H9 (cell line): ENCODE results near the gene MAP3K12. TPM values are rescaled to one million over a fixed set of nuclear protein-coding genes. Genes with fewer than 3 reads are reported as not detected.

Source experiments
- DNase-seq: peaks from one replicate; pipeline ENCODE4 v3.0.0-alpha.2; 2017
- H2AFZ ChIP-seq: one replicate; pipeline ENCODE4 v1.6.1; 2013; ENCODE audit warnings: mild to moderate bottlenecking, low read length, control low read depth, moderate library complexity
- H2AK5ac ChIP-seq: 2 replicates; pipeline ENCODE4 v1.6.1; 2013; ENCODE audit warnings: low read length, control low read depth, mixed read lengths; ENCODE audit not compliant: insufficient read length
- H2BK120ac ChIP-seq: one replicate; pipeline ENCODE4 v1.6.1; 2013; ENCODE audit warnings: low read depth, mild to moderate bottlenecking, low read length, control low read depth, inconsistent platforms; ENCODE audit not compliant: poor library complexity, severe bottlenecking
- H2BK12ac ChIP-seq: 2 replicates; pipeline ENCODE4 v1.6.1; 2013; ENCODE audit warnings: low read length, control low read depth, mixed read lengths, low read depth; ENCODE audit not compliant: insufficient read length
- H2BK15ac ChIP-seq: 2 replicates; pipeline ENCODE4 v1.6.1; 2013; ENCODE audit warnings: low read depth, low read length, control low read depth
- H2BK20ac ChIP-seq: one replicate; pipeline ENCODE4 v1.6.1; 2013; ENCODE audit warnings: low read depth, mild to moderate bottlenecking, low read length, control low read depth, inconsistent platforms; ENCODE audit not compliant: poor library complexity, severe bottlenecking
- H2BK5ac ChIP-seq: 2 replicates; pipeline ENCODE4 v1.6.1; 2013; ENCODE audit warnings: low read length, control low read depth, mixed read lengths; ENCODE audit not compliant: insufficient read length
- H3K14ac ChIP-seq: 2 replicates; pipeline ENCODE4 v1.6.1; 2013; ENCODE audit warnings: low read length, control low read depth; ENCODE audit not compliant: insufficient read depth
- H3K18ac ChIP-seq: 2 replicates; pipeline ENCODE4 v1.6.1; 2013; ENCODE audit warnings: low read depth, mild to moderate bottlenecking, mixed read lengths, low read length, control low read depth; ENCODE audit not compliant: insufficient read length
- H3K23ac ChIP-seq: 2 replicates; pipeline ENCODE4 v1.6.1; 2013; ENCODE audit warnings: low read length, control low read depth, mixed read lengths, low read depth; ENCODE audit not compliant: insufficient read length
- H3K23me2 ChIP-seq: 2 replicates; pipeline ENCODE4 v1.6.1; 2013; ENCODE audit warnings: low read depth, mild to moderate bottlenecking, mixed read lengths, low read length, control low read depth; ENCODE audit not compliant: insufficient read length, poor library complexity, severe bottlenecking
- H3K27ac ChIP-seq: 2 replicates; pipeline ENCODE4 v1.5.1; 2013; ENCODE audit warnings: low read length, control low read depth, mixed read lengths, low read depth; ENCODE audit not compliant: insufficient read length
- H3K27me3 ChIP-seq: 2 replicates; pipeline ENCODE4 v1.6.1; 2013; ENCODE audit warnings: low read length, control low read depth, inconsistent platforms; ENCODE audit not compliant: insufficient read depth
- H3K4ac ChIP-seq: 2 replicates; pipeline ENCODE4 v1.6.1; 2013; ENCODE audit warnings: low read depth, mild to moderate bottlenecking, control low read depth, inconsistent platforms, low read length, moderate library complexity
- H3K4me1 ChIP-seq: 2 replicates; pipeline ENCODE4 v1.6.1; 2013; ENCODE audit warnings: low read length, control low read depth, inconsistent platforms; ENCODE audit not compliant: insufficient read depth
- H3K4me2 ChIP-seq: 2 replicates; pipeline ENCODE4 v1.6.1; 2013; ENCODE audit warnings: low read length, control low read depth, mixed read lengths; ENCODE audit not compliant: insufficient read length, insufficient read depth
- H3K56ac ChIP-seq: 2 replicates; pipeline ENCODE4 v1.6.1; 2013; ENCODE audit warnings: low read depth, mild to moderate bottlenecking, mixed read lengths, low read length, control low read depth; ENCODE audit not compliant: insufficient read length
- H3K79me1 ChIP-seq: 2 replicates; pipeline ENCODE4 v1.6.1; 2013; ENCODE audit warnings: low read depth, mild to moderate bottlenecking, moderate library complexity, low read length, control low read depth, inconsistent platforms; ENCODE audit not compliant: insufficient read depth, poor library complexity, severe bottlenecking
- H3K79me2 ChIP-seq: 2 replicates; pipeline ENCODE4 v1.6.1; 2013; ENCODE audit warnings: low read length, control low read depth, inconsistent platforms; ENCODE audit not compliant: insufficient read depth
- H3K9ac ChIP-seq: 2 replicates; pipeline ENCODE4 v1.6.1; 2013; ENCODE audit warnings: low read length, control low read depth, mixed read lengths; ENCODE audit not compliant: insufficient read length; ENCODE audit errors: extremely low read depth
- H3K9me3 ChIP-seq: one replicate; pipeline ENCODE4 v1.6.1; 2013; ENCODE audit warnings: low read depth, low read length, inconsistent platforms; ENCODE audit not compliant: control insufficient read depth
- H3T11ph ChIP-seq: one replicate; pipeline ENCODE4 v1.6.1; 2013; ENCODE audit warnings: mild to moderate bottlenecking, low read length, control low read depth, inconsistent platforms
- H4K20me1 ChIP-seq: one replicate; pipeline ENCODE4 v1.6.1; 2013; ENCODE audit not compliant: control insufficient read depth, insufficient read length, insufficient read depth
- H4K5ac ChIP-seq: 2 replicates; pipeline ENCODE4 v1.6.1; 2013; ENCODE audit warnings: low read depth, mild to moderate bottlenecking, mixed read lengths, low read length, control low read depth; ENCODE audit not compliant: insufficient read length
- H4K8ac ChIP-seq: replicated peaks from 2 replicates; pipeline ENCODE4 v1.6.1; 2013; ENCODE audit warnings: low read length, control low read depth, mixed read lengths, low read depth; ENCODE audit not compliant: insufficient read length
- H4K91ac ChIP-seq: 2 replicates; pipeline ENCODE4 v1.6.1; 2013; ENCODE audit warnings: low read depth, mild to moderate bottlenecking, moderate library complexity, mixed read lengths, low read length, control low read depth; ENCODE audit not compliant: insufficient read length
- H3K27ac Mint-ChIP-seq, 3 experiments: 2 replicates in 2 of 3; 3 replicates in 1 of 3; pipeline ENCODE4 v1.8.0; 2020 to 2021; ENCODE audit warnings: mixed read lengths in 3 of 3, mild to moderate bottlenecking in 1 of 3, moderate library complexity in 1 of 3
- H3K27me3 Mint-ChIP-seq: 2 replicates; pipeline ENCODE4 v1.8.0; 2021; ENCODE audit warnings: low read depth, mild to moderate bottlenecking, moderate library complexity, mixed read lengths
- H3K36me3 Mint-ChIP-seq, 3 experiments: 2 replicates in 2 of 3; 3 replicates in 1 of 3; pipeline ENCODE4 v1.8.0; 2020 to 2021; ENCODE audit warnings: low read depth in 3 of 3, mixed read lengths in 3 of 3; ENCODE audit not compliant: insufficient read depth in 1 of 3
- H3K4me1 Mint-ChIP-seq, 2 experiments: 2 replicates each; pipeline ENCODE4 v1.8.0; 2020; ENCODE audit warnings: mixed read lengths in 2 of 2
- H3K4me3 Mint-ChIP-seq, 2 experiments: 2 replicates in 1 of 2; 3 replicates in 1 of 2; pipeline ENCODE4 v1.8.0; 2020 to 2021; ENCODE audit warnings: mild to moderate bottlenecking in 2 of 2, mixed read lengths in 2 of 2, moderate library complexity in 1 of 2
- H3K9me3 Mint-ChIP-seq, 2 experiments: 2 replicates in 1 of 2; 3 replicates in 1 of 2; pipeline ENCODE4 v1.8.0; 2020; ENCODE audit warnings: mild to moderate bottlenecking in 2 of 2, mixed read lengths in 2 of 2, moderate library complexity in 1 of 2
- WGBS: extraction: QIAGEN DNeasy Blood & Tissue Kit; methylation state at CpG from one replicate; pipeline ENCODE4 v1.1.7; 2013; ENCODE audit warnings: missing lambda C conversion rate, low lambda C conversion rate, mixed read lengths; ENCODE audit not compliant: insufficient read length; ENCODE audit errors: extremely low coverage; 5-methylcytosine and 5-hydroxymethylcytosine counted together
- total RNA-seq: library from RNA; stranded (reverse); gene quantifications from 2 replicates; pipeline ENCODE4 v1.2.1, GENCODE V29; 2021
- TF ChIP-seq, protein P1 (sequence below): fragments of 200-600 bp; sonication (generic); conservative IDR thresholded peaks from 3 replicates; pipeline ENCODE4 v1.8.0; 2021; ENCODE audit warnings: antibody characterized with exemption, mild to moderate bottlenecking

Gene MAP3K12
- total RNA-seq, 1 experiment from 2014 or later, result 22.3 TPM

DNA sequence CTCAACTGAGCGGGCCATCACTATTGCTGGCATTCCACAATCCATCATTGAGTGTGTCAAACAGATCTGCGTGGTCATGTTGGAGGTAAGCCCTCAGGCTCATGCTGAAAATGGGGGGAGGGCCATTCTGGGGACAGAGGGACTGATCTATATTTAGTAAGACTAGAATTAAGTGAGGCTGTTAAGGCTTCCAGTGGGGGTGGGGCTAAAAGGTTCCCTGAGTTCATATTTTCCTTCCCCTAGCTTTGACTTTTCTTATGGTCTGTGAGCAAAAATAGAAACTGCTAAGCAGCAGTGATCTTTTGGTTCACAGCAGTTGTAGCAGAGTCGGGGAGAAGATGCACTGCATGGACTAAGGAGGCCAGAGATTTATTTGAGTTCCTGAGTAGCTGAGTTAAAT lies 38.2 kb downstream of the MAP3K12 start:
- no peak overlapping the region for H3K14ac ChIP-seq
- H3K23ac ChIP-seq, result no peak overlapping the region
- no peak for DNase-seq
- H3K27me3 Mint-ChIP-seq, result no peaks in the 10 kb centered on the region
- no peak overlapping the region for H4K5ac ChIP-seq
- H2BK12ac ChIP-seq, result no peak overlapping the region
- H3K27ac ChIP-seq, result no peak overlapping the region
- no peak overlapping the region for H4K8ac ChIP-seq
- no peak overlapping the region for H3K9ac ChIP-seq
- H3K4me1 Mint-ChIP-seq, result peaks cover 48 to 69% of the 10 kb centered on the region in 2 experiments
- H2BK5ac ChIP-seq, result no peak overlapping the region
- H4K91ac ChIP-seq, result no peak overlapping the region
- no peak overlapping the region for H2BK15ac ChIP-seq
- H3K9me3 Mint-ChIP-seq, result no peaks in the 10 kb centered on the region
- H3K23me2 ChIP-seq, result no peaks in the 10 kb centered on the region
- H4K20me1 ChIP-seq, result no peaks in the 10 kb centered on the region
- WGBS, result no CpG with 5 or more reads among the region's 3 CpGs
- H3K18ac ChIP-seq, result no peak overlapping the region
- peaks cover 3% of the 10 kb centered on the region for H3K79me2 ChIP-seq
- no peak overlapping the region for H3K4me2 ChIP-seq
- peak overlapping the region in 1 of 2 experiments; percentile 25; a peak in 3 of 5 replicates for H3K4me3 Mint-ChIP-seq
- H3K27ac Mint-ChIP-seq, result peak overlapping the region in 2 of 3 experiments; percentile 22 to 68; a peak in 3 of 7 replicates
- H3K79me1 ChIP-seq, result peaks cover 18% of the 10 kb centered on the region
- no peak overlapping the region for H3K4ac ChIP-seq
- H3K4me1 ChIP-seq, result no peaks in the 10 kb centered on the region
- no peak overlapping the region for H3T11ph ChIP-seq
- no peak overlapping the region for H2AFZ ChIP-seq
- H3K27me3 ChIP-seq, result no peaks in the 10 kb centered on the region
- H3K56ac ChIP-seq, result no peak overlapping the region
- H2AK5ac ChIP-seq, result no peak overlapping the region
- no peaks in the 10 kb centered on the region for H3K9me3 ChIP-seq
- no peak overlapping the region for H2BK20ac ChIP-seq
- TF ChIP-seq, protein P1, sequence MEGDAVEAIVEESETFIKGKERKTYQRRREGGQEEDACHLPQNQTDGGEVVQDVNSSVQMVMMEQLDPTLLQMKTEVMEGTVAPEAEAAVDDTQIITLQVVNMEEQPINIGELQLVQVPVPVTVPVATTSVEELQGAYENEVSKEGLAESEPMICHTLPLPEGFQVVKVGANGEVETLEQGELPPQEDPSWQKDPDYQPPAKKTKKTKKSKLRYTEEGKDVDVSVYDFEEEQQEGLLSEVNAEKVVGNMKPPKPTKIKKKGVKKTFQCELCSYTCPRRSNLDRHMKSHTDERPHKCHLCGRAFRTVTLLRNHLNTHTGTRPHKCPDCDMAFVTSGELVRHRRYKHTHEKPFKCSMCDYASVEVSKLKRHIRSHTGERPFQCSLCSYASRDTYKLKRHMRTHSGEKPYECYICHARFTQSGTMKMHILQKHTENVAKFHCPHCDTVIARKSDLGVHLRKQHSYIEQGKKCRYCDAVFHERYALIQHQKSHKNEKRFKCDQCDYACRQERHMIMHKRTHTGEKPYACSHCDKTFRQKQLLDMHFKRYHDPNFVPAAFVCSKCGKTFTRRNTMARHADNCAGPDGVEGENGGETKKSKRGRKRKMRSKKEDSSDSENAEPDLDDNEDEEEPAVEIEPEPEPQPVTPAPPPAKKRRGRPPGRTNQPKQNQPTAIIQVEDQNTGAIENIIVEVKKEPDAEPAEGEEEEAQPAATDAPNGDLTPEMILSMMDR, result no peak
- H2BK120ac ChIP-seq, result no peak overlapping the region
- peaks cover 78 to 96% (median 94%) of the 10 kb centered on the region in 3 experiments for H3K36me3 Mint-ChIP-seq
